HEK293T (cell line): ENCODE results near the gene FAM240A.

ENCODE experiments used
- CTCF ChIA-PET: fragments of 350-600 bp; formaldehyde crosslinking; extraction: SDS; loops from one replicate; lab custom pipeline; 2021; ENCODE audit warnings: antibody characterized with exemption, inconsistent platforms; lab: Yijun Ruan, JAX
- POLR2A ChIA-PET: fragments of 350-600 bp; formaldehyde crosslinking; extraction: SDS; loops from one replicate; lab custom pipeline; 2020; ENCODE audit warnings: antibody characterized with exemption, inconsistent platforms; lab: Yijun Ruan, JAX
- DNase-seq: peaks from one replicate; pipeline ENCODE4 v3.0.0; 2012; ENCODE audit warnings: mixed read lengths; ENCODE audit errors: extremely low spot score
- ARNT ChIP-seq: fragments of 450-650 bp; IDR thresholded peaks from 2 replicates; pipeline ENCODE4 v1.6.1; 2017; ENCODE audit warnings: mild to moderate bottlenecking
- BHLHE40 ChIP-seq: fragments of 450-650 bp; IDR thresholded peaks from 2 replicates; pipeline ENCODE4 v1.6.1; 2016; ENCODE audit warnings: mild to moderate bottlenecking, moderate library complexity, borderline replicate concordance
- CTBP1 ChIP-seq: fragments of 450-650 bp; IDR thresholded peaks from 2 replicates; pipeline ENCODE4 v1.6.1; 2016; ENCODE audit warnings: borderline replicate concordance
- ELF4 ChIP-seq: fragments of 450-650 bp; IDR thresholded peaks from 2 replicates; pipeline ENCODE4 v1.6.1; 2017; ENCODE audit warnings: antibody characterized with exemption
- FOXA1 ChIP-seq: fragments of 450-650 bp; IDR thresholded peaks from 2 replicates; pipeline ENCODE4 v1.6.1; 2016; ENCODE audit warnings: mild to moderate bottlenecking
- FOXK2 ChIP-seq: fragments of 450-650 bp; IDR thresholded peaks from 2 replicates; pipeline ENCODE4 v1.6.1; 2016; ENCODE audit warnings: mild to moderate bottlenecking
- FOXM1 ChIP-seq: fragments of 450-650 bp; IDR thresholded peaks from 2 replicates; pipeline ENCODE4 v1.6.1; 2017; ENCODE audit warnings: mild to moderate bottlenecking, borderline replicate concordance
- HDGF ChIP-seq: fragments of 450-650 bp; IDR thresholded peaks from 2 replicates; pipeline ENCODE4 v1.6.1; 2017; ENCODE audit warnings: antibody characterized with exemption, borderline replicate concordance
- L3MBTL2 ChIP-seq: fragments of 450-650 bp; conservative IDR thresholded peaks from 2 replicates; pipeline ENCODE4 v1.6.1; 2016; ENCODE audit warnings: mild to moderate bottlenecking
- LEF1 ChIP-seq: fragments of 450-650 bp; IDR thresholded peaks from 2 replicates; pipeline ENCODE4 v1.6.1; 2017; ENCODE audit warnings: mild to moderate bottlenecking, borderline replicate concordance
- NFRKB ChIP-seq: fragments of 450-650 bp; IDR thresholded peaks from 2 replicates; pipeline ENCODE4 v1.6.1; 2016; ENCODE audit warnings: mild to moderate bottlenecking, moderate library complexity
- SP1 ChIP-seq: fragments of 450-650 bp; IDR thresholded peaks from 2 replicates; pipeline ENCODE4 v1.6.1; 2017
- SUZ12 ChIP-seq: fragments of 450-650 bp; IDR thresholded peaks from 2 replicates; pipeline ENCODE4 v1.6.1; 2016; ENCODE audit warnings: mild to moderate bottlenecking
- TARDBP ChIP-seq: fragments of 450-650 bp; IDR thresholded peaks from 2 replicates; pipeline ENCODE4 v1.6.1; 2016
- ZNF384 ChIP-seq: fragments of 450-650 bp; IDR thresholded peaks from 2 replicates; pipeline ENCODE4 v1.6.1; 2016
- TF ChIP-seq, protein P1 (sequence below): fragments of 450-650 bp; IDR thresholded peaks from 2 replicates; pipeline ENCODE4 v1.6.1; 2016

Gene FAM240A

DNA sequence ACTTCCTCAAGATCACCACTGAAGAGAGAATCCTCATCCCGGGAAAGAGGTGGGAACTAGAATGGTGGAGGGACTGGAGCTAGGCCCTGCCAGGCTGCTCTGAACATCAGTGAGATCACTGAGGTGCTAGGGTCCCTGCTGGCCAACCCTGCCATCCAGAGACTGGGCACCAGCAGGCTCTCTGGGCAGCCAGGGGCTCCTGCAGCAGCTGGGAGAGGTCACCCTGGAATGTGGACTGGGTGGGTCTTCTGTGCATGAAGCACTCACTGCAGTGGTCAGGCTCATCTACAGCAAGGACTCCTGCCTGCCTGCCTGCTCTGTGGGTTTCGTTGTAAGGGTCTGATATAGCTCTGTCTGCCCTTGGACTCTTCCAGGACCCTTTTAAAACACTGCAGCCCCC lies 56.3 kb downstream of the FAM240A start:
- DNase-seq = no peak
- CTCF ChIA-PET = no interaction called here
- no peak for TF ChIP-seq LEF1
- no peak for TF ChIP-seq CTBP1
- no peak for TF ChIP-seq NFRKB
- no peak for TF ChIP-seq HDGF
- POLR2A ChIA-PET = no interaction called here

DNA sequence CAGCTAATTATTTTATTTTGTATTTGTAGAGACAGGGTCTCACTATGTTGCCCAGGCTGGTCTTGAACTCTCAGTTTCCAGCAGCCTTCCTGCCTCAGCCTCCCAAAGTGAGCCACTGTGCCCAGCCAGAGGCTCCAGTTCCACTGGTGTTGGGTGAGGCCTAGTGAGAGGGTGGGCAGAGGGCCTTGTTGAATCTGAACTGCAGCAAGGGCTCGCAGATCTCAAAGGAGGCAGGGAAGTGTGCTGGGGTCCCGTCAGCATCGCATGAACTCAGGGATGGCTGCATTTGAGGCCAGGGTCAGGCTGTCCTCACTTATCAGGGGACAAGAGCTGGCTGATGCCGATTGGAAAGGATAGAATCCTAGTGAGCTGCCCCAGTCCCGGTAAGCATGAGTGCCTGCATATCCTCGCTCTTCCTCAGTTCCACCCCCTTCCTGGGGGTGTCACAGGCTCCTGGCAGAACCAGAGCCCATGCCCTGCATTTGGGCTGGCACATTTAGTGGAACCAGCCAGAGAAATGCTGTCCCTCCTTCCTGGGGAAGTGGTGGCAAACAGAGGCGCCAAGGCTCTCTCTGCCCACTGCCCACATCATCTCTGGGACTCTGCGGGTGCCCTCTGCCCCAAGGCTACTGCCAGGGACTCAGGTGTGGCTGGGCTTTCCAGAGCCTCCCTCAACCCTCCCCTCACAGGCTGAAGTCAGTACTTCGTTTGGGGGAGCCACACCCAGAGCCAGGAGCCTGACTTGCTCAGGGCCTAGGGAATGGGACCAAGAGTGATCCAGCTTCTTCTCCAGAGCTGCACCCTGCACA lies 57.1 kb downstream of the FAM240A start:
- ChIA-PET POLR2A (no interaction called here), CTCF (no interaction called here)
- TF ChIP-seq TARDBP = no peak
- no peak for TF ChIP-seq CTBP1
- TF ChIP-seq ARNT = no peak
- TF ChIP-seq FOXA1 = no peak
- no peak for TF ChIP-seq HDGF
- TF ChIP-seq BHLHE40 = no peak
- TF ChIP-seq, protein P1, sequence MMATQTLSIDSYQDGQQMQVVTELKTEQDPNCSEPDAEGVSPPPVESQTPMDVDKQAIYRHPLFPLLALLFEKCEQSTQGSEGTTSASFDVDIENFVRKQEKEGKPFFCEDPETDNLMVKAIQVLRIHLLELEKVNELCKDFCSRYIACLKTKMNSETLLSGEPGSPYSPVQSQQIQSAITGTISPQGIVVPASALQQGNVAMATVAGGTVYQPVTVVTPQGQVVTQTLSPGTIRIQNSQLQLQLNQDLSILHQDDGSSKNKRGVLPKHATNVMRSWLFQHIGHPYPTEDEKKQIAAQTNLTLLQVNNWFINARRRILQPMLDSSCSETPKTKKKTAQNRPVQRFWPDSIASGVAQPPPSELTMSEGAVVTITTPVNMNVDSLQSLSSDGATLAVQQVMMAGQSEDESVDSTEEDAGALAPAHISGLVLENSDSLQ = no peak
- no peak for TF ChIP-seq NFRKB
- no peak for TF ChIP-seq ZNF384
- no peak for TF ChIP-seq SUZ12
- no peak for TF ChIP-seq L3MBTL2
- TF ChIP-seq SP1 = no peak
- no peak for TF ChIP-seq ELF4
- no peak for TF ChIP-seq FOXK2
- no peak for TF ChIP-seq FOXM1
- no peak for TF ChIP-seq LEF1
- DNase-seq = no peak

DNA sequence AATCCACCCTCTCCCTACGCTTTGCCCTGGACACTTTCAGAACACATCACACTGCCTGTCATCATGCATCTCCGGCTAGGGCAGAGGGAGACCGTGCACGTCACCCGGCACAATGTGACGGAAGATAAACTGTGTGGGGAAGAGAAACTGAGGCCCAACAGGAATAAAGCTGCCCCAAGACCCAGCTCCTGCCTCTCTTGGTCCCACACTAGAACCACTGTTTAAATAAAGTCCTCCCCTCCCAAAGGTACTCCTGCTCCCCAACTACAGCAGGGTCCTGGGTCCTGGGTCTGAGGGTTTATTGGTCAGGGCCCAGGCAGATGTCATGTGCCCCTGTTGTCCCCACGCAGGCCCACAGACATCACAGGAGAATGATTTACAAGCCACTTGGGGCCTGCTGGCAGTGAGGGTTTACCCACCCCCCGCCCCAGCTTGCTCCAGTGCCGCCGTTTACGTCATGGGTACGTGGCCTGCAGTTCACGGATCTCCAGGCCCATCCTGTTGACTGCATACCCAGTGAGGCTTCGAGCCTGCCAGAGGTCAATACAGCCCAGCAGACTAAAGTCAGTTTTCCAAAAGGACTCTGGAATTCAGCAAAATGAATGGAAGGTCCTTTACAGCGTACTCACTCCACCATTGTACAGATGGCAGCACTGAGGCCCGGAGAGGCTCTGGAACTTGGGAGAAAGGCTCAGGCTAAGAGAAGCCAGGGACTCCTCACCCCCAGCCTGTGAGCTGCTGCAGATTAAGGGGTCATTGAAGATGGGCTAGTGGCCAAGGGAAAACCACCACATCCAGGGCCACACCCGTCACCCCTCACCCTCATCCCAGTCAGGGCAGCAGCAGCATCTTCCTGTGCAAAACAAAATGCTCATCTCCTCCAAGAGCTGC lies 57.9 kb downstream of the FAM240A start:
- TF ChIP-seq LEF1 (no peak), ELF4 (no peak), SUZ12 (no peak), HDGF (no peak)
- TF ChIP-seq, protein P1 = no peak
- DNase-seq = no peak
- CTCF ChIA-PET = no interaction called here
- POLR2A ChIA-PET = no interaction called here

DNA sequence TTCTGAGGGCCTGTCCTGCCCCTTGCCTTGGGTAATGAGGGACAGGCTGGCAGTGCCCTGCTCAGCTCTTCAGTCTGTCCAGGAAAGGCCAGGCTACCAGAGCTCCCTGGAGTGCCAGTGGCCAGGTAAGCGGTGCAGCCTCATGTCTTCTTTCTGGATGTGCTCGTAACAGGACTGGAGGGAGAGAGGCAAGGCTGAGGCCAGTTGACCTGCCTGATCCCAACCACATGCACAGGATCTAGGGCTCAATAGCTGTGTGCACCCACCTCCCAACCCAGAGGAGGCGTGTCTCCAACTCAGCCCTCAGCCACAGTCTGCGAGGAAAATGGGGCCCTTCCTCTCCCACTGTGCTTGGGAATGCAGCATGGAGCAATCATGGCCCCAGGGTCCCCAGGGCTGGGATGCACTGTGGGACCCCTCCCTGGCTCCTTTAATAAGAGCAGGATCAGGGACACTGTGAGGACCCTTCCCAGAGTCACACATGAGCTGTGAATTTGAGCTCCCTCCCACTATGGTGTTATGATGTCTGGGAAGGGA lies 58.6 kb downstream of the FAM240A start:
- TF ChIP-seq, protein P1 = no peak
- POLR2A ChIA-PET = no interaction called here
- CTCF ChIA-PET = no interaction called here
- DNase-seq = no peak

DNA sequence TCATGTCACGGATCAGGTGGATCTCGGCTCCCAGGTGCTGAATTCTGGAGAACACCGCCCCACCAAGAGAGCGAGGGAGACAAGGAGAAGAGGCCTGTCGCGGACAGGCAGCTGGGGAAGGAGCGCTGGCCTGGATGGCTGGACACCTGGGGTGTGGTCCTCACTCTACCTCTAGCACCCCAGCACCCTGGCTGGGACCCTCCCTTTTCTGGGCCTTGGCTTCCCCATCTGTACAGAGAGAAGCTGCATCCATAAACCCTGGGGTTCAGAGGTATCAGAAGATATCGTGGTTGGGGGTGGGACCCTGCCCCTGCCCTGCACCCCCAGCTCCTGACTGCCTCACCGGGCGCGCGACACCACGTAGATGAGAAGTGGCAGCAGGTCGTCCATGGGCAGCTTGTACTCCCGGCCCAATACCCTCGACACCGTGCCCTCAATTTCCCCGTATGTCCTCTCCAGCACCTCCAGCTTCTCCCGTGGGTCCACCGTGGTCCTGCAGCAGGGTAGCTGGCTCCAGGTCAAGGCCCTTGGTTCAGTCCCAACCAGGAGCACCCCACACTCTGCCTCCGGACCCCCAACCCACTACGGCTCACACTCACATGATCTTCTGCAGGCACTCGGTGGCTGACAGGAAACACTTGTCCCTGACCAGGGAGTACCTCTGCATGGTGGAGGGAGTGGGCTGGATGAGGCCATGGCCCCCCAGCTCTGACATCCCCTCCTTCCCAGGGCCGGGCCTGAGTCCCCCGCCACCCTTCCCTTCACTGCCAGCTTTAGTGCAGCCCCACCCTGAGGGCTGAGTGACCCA lies 59.4 kb downstream of the FAM240A start:
- CTCF ChIA-PET = no interaction called here
- DNase-seq = no peak
- POLR2A ChIA-PET = no interaction called here
- no peak for TF ChIP-seq ZNF384

DNA sequence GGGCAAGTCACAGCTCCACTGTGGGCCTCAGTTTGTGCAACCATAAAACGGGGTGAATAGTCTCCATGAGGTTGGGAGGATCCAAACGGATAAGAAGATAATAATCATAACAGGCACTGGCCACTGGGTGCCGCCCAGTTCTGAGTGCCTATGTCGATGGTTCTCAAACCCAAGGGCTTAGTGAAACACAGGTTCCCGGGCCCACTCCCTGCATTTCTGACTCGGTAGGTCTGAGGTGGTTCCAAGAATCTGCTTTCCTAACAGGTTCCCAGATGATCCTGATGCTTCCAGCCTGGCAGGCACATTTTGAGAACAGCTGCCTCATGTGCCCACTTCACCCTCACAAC lies 60.0 kb downstream of the FAM240A start:
- TF ChIP-seq FOXM1 (no peak), ELF4 (no peak), FOXK2 (no peak), L3MBTL2 (no peak), NFRKB (no peak), ARNT (no peak), BHLHE40 (no peak), ZNF384 (no peak), LEF1 (no peak), TARDBP (no peak)
- no peak for DNase-seq
- ChIA-PET POLR2A (no interaction called here), CTCF (no interaction called here)
